Measurements from ENCODE around the gene SPTBN1.

GRCh38 chr2:54475285-54475684 lies 19.2 kb downstream of the SPTBN1 start:
- TF ChIP-seq ZNF256 (CRISPR knock-in tag; conservative IDR thresholded peaks at IDR 0.05) (no peak), FUBP1 (CRISPR knock-in tag; IDR thresholded peaks at IDR 0.05; ENCODE audit: borderline replicate concordance) (no peak), CEBPB (IDR thresholded peaks at IDR 0.05; ENCODE audit: borderline replicate concordance, low read depth, low read length) (no peak), REST (IDR thresholded peaks at IDR 0.05; ENCODE audit: borderline replicate concordance in 1 of 2, low read depth in 1 of 2, low read length in 2 of 2) (no peak), ZNF746 (CRISPR knock-in tag; IDR thresholded peaks at IDR 0.05) (no peak), HNRNPK (IDR thresholded peaks at IDR 0.05; ENCODE audit: low read depth, low read length, poor library complexity, severe bottlenecking) (no peak), BHLHE40 (IDR thresholded peaks at IDR 0.05; ENCODE audit: low read length) (no peak), CTCF (CRISPR knock-in tag; IDR thresholded peaks at IDR 0.05) (no peak), KAT8 (CRISPR knock-in tag; IDR thresholded peaks at IDR 0.05) (no peak), TGIF2 (CRISPR knock-in tag; IDR thresholded peaks at IDR 0.05) (no peak)
